AG04450 (cell line): ENCODE results near the gene SMAD4. TPM values are rescaled to one million over a fixed set of nuclear protein-coding genes. Genes with fewer than 3 reads are reported as not detected.

Experiments
- CTCF ChIA-PET: fragments of 300-600, 350-600 bp; formaldehyde crosslinking; extraction: SDS; loops from one replicate; lab custom pipeline; 2022; ENCODE audit warnings: antibody characterized with exemption, inconsistent platforms; lab: Charles Lee
- POLR2A ChIA-PET: fragments of 350-600 bp; formaldehyde crosslinking; extraction: SDS; loops from one replicate; lab custom pipeline; 2021; ENCODE audit warnings: antibody characterized with exemption, inconsistent platforms; lab: Yijun Ruan, JAX
- DNase-seq: peaks from one replicate; pipeline ENCODE4 v3.0.0-alpha.2; 2011; ENCODE audit warnings: low read depth, low spot score
- H3K27ac ChIP-seq: one replicate; pipeline ENCODE4 v1.5.1; 2012; ENCODE audit warnings: low read depth, low read length, control low read depth
- H3K27me3 ChIP-seq: one replicate; pipeline ENCODE4 v1.6.0; 2012; ENCODE audit warnings: low read length; ENCODE audit not compliant: control insufficient read depth, insufficient read depth
- H3K4me3 ChIP-seq: 2 replicates; pipeline ENCODE4 v1.5.1; 2011; ENCODE audit warnings: mild to moderate bottlenecking, low read depth, low read length, control low read depth
- H3K9me3 ChIP-seq: 2 replicates; pipeline ENCODE4 v1.5.1; 2012; ENCODE audit warnings: low read length; ENCODE audit not compliant: control insufficient read depth, insufficient read depth
- polyA plus RNA-seq: library from polyadenylated mRNA; depleted of rRNA; stranded (reverse); fragments of >200 nt; gene quantifications from 2 replicates; pipeline ENCODE4 v1.2.3, GENCODE V29; 2011
- TF ChIP-seq, protein P1 (sequence below): IDR thresholded peaks from 2 replicates; pipeline ENCODE4 v1.5.1; 2011; ENCODE audit warnings: low read depth, low read length, control low read depth, inconsistent platforms

Gene SMAD4
- polyA plus RNA-seq, 1 experiment: 139 TPM

DNA sequence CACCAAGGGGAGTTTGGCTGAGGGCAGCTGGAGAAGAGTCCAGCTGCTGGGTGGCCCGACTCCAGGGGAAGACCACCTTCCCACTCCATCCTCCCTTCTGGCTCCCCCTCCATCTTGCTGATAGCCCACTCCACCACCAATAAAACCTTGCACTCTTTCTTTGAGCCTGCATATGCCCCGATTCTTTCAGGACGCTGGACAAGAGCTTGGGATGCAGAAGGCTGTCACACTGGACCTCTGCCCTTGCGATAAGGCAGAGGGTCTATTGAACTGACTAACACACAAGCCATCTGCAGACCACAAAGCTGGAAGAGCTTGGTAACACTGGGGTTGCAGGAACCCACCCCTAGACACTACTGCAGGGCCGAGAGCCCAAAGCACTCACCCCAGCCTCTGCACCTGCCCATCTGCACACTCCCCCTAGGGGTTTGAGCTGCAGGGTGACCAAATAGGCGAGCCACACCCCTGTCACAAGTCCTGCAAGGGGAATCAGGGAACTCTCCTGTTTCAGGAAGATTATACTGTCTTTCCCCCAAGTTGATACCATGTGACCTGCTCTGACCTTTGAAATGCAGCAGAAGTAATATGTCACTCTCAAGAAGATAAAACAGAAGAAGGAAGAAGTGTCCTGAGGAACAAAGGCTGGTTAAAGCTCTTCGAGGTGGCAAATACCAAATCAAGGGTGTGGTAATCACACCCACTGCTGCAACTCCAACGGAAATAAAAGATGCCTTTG is 70.5 kb downstream of the SMAD4 start:
- Histone ChIP-seq H3K27ac (no peak overlapping the region), H3K27me3 (no peaks in the 10 kb centered on the region), H3K4me3 (no peak overlapping the region), H3K9me3 (no peaks in the 10 kb centered on the region)
- ChIA-PET CTCF (no interaction called here), POLR2A (no interaction called here)
- TF ChIP-seq, protein P1, sequence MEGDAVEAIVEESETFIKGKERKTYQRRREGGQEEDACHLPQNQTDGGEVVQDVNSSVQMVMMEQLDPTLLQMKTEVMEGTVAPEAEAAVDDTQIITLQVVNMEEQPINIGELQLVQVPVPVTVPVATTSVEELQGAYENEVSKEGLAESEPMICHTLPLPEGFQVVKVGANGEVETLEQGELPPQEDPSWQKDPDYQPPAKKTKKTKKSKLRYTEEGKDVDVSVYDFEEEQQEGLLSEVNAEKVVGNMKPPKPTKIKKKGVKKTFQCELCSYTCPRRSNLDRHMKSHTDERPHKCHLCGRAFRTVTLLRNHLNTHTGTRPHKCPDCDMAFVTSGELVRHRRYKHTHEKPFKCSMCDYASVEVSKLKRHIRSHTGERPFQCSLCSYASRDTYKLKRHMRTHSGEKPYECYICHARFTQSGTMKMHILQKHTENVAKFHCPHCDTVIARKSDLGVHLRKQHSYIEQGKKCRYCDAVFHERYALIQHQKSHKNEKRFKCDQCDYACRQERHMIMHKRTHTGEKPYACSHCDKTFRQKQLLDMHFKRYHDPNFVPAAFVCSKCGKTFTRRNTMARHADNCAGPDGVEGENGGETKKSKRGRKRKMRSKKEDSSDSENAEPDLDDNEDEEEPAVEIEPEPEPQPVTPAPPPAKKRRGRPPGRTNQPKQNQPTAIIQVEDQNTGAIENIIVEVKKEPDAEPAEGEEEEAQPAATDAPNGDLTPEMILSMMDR: no peak
- no peak for DNase-seq

DNA sequence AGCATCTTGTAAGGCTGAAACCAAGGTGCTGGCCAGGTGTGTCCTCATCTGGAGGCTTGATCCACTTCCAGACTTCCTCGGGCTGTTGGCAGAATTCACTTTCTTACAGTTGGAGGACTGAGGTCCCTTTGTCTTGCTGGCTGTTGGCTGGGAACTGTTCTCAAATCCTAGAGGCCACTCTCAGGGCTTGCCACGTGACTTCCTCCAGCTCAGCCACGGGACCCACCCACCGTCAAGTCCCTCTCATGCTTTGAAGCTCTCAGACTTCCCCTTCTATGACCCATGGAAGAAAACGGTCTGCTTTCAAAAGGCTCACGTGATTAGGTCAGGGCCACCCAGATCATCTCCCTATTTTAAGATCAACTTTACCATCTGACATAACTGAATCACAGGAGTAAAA is 77.1 kb downstream of the SMAD4 start:
- CTCF ChIA-PET: no interaction called here
- TF ChIP-seq, protein P1: no peak
- no peaks in the 10 kb centered on the region for H3K27me3 ChIP-seq
- H3K27ac ChIP-seq: no peak overlapping the region
- H3K4me3 ChIP-seq: no peak overlapping the region
- POLR2A ChIA-PET: no interaction called here
- no peak for DNase-seq
- peaks cover 6% of the 10 kb centered on the region; the same call in 1 of the 2 replicates for H3K9me3 ChIP-seq

DNA sequence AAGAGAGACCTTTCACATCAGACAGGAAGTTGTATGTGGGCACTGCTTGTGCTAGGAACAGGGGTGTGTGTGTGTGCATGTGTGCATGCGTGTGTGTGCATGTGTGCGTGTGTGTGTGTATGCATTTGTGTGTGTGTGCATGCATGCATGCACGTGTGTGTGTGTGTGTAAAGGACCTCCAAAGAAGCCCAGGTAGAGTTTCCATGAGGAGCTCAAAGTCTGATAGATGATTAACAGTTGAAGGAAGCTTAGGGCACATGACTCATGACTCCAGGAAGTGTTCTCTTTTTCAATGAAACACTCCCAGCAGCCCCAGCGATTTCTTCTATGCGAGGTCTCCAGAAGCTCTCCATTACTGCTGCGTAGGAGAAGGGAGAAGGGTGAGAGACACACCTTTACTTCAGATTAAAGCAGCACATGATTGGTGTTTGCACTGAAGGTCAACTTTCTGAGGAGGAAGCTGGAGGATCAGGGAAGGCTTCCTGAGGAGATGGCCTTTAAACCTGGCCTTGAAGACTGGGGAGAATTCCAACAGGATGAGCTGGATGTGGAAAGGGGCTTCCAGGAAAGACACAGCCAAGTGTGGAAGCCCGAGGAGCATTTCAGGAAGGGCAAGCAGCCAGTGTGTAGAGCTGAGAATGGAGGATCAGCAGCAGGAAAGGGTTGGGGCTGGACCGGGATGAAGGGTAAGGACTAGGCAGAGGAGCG is 77.7 kb downstream of the SMAD4 start:
- ChIA-PET POLR2A (no interaction called here), CTCF (interaction anchor here (0.8 kb wide), 1 partner anchor 1564 kb away, joined by 3 read pairs; no protein-coding TSS in a partner anchor)
- TF ChIP-seq, protein P1: no peak
- no peak for DNase-seq
- Histone ChIP-seq H3K27ac (no peak overlapping the region), H3K4me3 (no peak overlapping the region), H3K27me3 (no peaks in the 10 kb centered on the region), H3K9me3 (peaks cover 8% of the 10 kb centered on the region; the same call in 1 of the 2 replicates)

DNA sequence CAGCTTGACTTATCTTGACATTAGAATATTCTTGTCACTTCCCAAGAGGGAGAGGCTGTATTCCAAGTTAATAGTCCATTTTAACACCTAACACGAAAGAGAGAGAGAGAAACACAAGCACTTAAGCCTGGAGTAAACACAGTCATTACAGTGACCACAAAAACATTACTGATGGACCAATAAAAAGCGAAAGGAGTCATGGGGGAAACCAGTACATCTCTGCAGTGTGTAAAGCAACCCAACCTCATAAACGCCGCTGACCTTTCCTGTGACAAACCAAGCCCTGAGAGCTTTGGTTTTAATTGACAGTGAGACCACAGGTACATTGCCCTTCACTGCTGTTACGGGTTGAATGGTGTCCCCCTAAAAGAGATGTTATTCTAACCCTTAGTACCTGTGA is 78.3 kb downstream of the SMAD4 start:
- H3K4me3 ChIP-seq: no peak overlapping the region
- ChIA-PET POLR2A (no interaction called here), CTCF (interaction anchor here (0.8 kb wide), 1 partner anchor 1563 kb away, joined by 3 read pairs; no protein-coding TSS in a partner anchor)
- TF ChIP-seq, protein P1: no peak
- H3K9me3 ChIP-seq: peaks cover 8% of the 10 kb centered on the region; the same call in 1 of the 2 replicates
- no peak overlapping the region for H3K27ac ChIP-seq
- no peak for DNase-seq
- H3K27me3 ChIP-seq: no peaks in the 10 kb centered on the region
